ENCODE results near the gene HIBADH.

Gene HIBADH

GRCh38 chr7:27636326-27637006 lies 26.2 kb downstream of the HIBADH start:
- H3K4me3 ChIP-seq (ENCODE audit: low read depth, low read length): no peak overlapping the region
- POLR2A ChIA-PET: no interaction called here
- CTCF ChIA-PET: no interaction called here
- no peak for DNase-seq (ENCODE audit: low read depth, low spot score)
- TF ChIP-seq CTCF (IDR thresholded peaks at IDR 0.05; ENCODE audit: insufficient read depth, low read length, missing control alignments): no peak

- no peak for TF ChIP-seq CTCF (IDR thresholded peaks at IDR 0.05; ENCODE audit: insufficient read depth, low read length, missing control alignments)
- POLR2A ChIA-PET: no interaction called here
- CTCF ChIA-PET: no interaction called here
These were observed 27.0 kb downstream of the HIBADH start for GRCh38 chr7:27635728-27636127.

GRCh38 chr7:27634671-27635493 lies 27.8 kb downstream of the HIBADH start:
- POLR2A ChIA-PET: no interaction called here

More at GRCh38 chr7:27635728-27636127, 27.0 kb downstream of the HIBADH start:
- no peak for DNase-seq (ENCODE audit: low read depth, low spot score)
- H3K4me3 ChIP-seq (ENCODE audit: low read depth, low read length): no peak overlapping the region

GRCh38 chr7:27633062-27633461 lies 29.6 kb downstream of the HIBADH start:
- H3K4me3 ChIP-seq (ENCODE audit: low read depth, low read length): no peak overlapping the region
- TF ChIP-seq CTCF (IDR thresholded peaks at IDR 0.05; ENCODE audit: insufficient read depth, low read length, missing control alignments): no peak
- POLR2A ChIA-PET: no interaction called here
- DNase-seq (ENCODE audit: low read depth, low spot score): no peak
- CTCF ChIA-PET: interaction anchor here (0.8 to 2.0 kb wide), 4 partner anchors 27 to 141 kb away, joined by 3 to 7 read pairs (median 6); no protein-coding TSS in a partner anchor

More at GRCh38 chr7:27634671-27635493, 27.8 kb downstream of the HIBADH start:
- no peak overlapping the region for H3K4me3 ChIP-seq (ENCODE audit: low read depth, low read length)
- TF ChIP-seq CTCF (IDR thresholded peaks at IDR 0.05; ENCODE audit: insufficient read depth, low read length, missing control alignments): no peak
- CTCF ChIA-PET: interaction anchor here (2.0 kb wide), 1 partner anchor 29 kb away, joined by 6 read pairs; no protein-coding TSS in a partner anchor
- DNase-seq (ENCODE audit: low read depth, low spot score): no peak

GRCh38 chr7:27631391-27631790 lies 31.3 kb downstream of the HIBADH start:
- no peak for TF ChIP-seq CTCF (IDR thresholded peaks at IDR 0.05; ENCODE audit: insufficient read depth, low read length, missing control alignments)
- no peak overlapping the region for H3K4me3 ChIP-seq (ENCODE audit: low read depth, low read length)
- DNase-seq (ENCODE audit: low read depth, low spot score): no peak
- ChIA-PET CTCF (interaction anchor here (1.7 to 1.8 kb wide), 2 partner anchors 12 to 143 kb away, joined by 5 to 6 read pairs; no protein-coding TSS in a partner anchor), POLR2A (no interaction called here)

- H3K4me3 ChIP-seq (ENCODE audit: low read depth, low read length): no peak overlapping the region
- ChIA-PET POLR2A (no interaction called here), CTCF (no interaction called here)
- no peak for TF ChIP-seq CTCF (IDR thresholded peaks at IDR 0.05; ENCODE audit: insufficient read depth, low read length, missing control alignments)
- DNase-seq (ENCODE audit: low read depth, low spot score): no peak
These were observed 35.5 kb downstream of the HIBADH start for GRCh38 chr7:27627146-27627545.
